ENCODE data around the gene MSI2.
A peak's percentile ranks its signal among the peaks of the same experiment; 100 is the strongest.
"Not testable (repeated sequence)": the region's sequence is repeated elsewhere in the genome, so short reads cannot be mapped to it uniquely, and the experiment has no call there.

Gene MSI2

GRCh38 chr17:57289613-57290012, 33.3 kb downstream of the MSI2 start:
- no peak for TF ChIP-seq JUND (IDR thresholded peaks at IDR 0.05; ENCODE audit: low read depth)
- DNase-seq (ENCODE audit: low read depth in 1 of 2, low spot score in 1 of 2) = no peak
- in situ Hi-C loops (cut with HindIII; ENCODE audit: low pct_unique_long_range_greater_than_20kb, low sequenced_read_pairs) = no loop called here

DNA sequence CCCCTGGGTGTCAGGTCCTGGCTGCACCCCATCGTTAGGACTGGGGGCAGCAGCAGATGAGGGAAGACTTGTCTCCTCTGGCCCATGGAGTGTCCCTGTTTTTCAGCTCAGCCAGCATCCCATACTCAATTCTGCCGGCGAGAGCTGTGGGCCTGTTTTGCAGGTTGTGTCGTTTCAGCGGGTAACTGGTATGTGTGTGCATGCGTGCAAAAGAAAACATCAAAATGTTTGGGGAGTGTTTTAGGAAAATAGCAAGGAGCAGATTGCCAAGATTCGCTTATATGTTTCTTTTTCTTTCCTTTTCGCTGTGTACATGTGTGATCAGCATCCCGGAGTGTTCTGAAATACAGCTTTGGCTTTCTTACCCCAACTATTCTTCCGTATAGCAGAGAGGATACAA, 34.7 kb downstream of the MSI2 start:
- no peak for DNase-seq (ENCODE audit: low read depth in 1 of 2, low spot score in 1 of 2)
- no peak for TF ChIP-seq JUND (IDR thresholded peaks at IDR 0.05; ENCODE audit: low read depth)
- in situ Hi-C loops (cut with HindIII; ENCODE audit: low pct_unique_long_range_greater_than_20kb, low sequenced_read_pairs) = no loop called here

GRCh38 chr17:57292091-57292490, 35.8 kb downstream of the MSI2 start:
- in situ Hi-C loops (cut with HindIII; ENCODE audit: low pct_unique_long_range_greater_than_20kb, low sequenced_read_pairs) = no loop called here
- TF ChIP-seq JUND (IDR thresholded peaks at IDR 0.05; ENCODE audit: low read depth) = no peak
- DNase-seq (ENCODE audit: low read depth in 1 of 2, low spot score in 1 of 2) = no peak

DNA sequence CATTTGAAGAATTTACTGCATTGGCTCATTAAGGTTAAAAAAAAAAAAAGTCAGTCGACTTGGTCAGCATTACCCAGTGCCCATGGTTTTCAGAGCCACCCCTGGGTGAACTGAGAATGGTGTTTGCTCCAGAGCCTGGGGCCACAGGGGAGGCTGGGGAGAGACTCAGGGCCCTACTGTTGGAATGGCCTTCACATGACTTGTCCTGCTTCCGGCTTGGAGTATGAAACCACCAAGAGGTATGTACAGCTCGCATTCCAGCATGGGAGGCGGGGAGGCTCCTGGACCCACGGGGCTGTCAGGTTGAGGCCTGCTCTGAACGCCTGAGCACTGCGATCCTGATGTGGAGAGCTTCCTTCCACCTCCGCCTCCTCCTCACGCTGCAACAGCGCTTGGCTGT, 36.8 kb downstream of the MSI2 start:
- DNase-seq (ENCODE audit: low read depth in 1 of 2, low spot score in 1 of 2) = peak in 1 of 2 experiments; percentile 61
- in situ Hi-C loops (cut with HindIII; ENCODE audit: low pct_unique_long_range_greater_than_20kb, low sequenced_read_pairs) = no loop called here
- TF ChIP-seq JUND (IDR thresholded peaks at IDR 0.05; ENCODE audit: low read depth) = no peak

GRCh38 chr17:57294101-57294500, 37.8 kb downstream of the MSI2 start:
- TF ChIP-seq JUND (IDR thresholded peaks at IDR 0.05; ENCODE audit: low read depth) = no peak
- DNase-seq (ENCODE audit: low read depth in 1 of 2, low spot score in 1 of 2) = no peak
- in situ Hi-C loops (cut with HindIII; ENCODE audit: low pct_unique_long_range_greater_than_20kb, low sequenced_read_pairs) = no loop called here

DNA sequence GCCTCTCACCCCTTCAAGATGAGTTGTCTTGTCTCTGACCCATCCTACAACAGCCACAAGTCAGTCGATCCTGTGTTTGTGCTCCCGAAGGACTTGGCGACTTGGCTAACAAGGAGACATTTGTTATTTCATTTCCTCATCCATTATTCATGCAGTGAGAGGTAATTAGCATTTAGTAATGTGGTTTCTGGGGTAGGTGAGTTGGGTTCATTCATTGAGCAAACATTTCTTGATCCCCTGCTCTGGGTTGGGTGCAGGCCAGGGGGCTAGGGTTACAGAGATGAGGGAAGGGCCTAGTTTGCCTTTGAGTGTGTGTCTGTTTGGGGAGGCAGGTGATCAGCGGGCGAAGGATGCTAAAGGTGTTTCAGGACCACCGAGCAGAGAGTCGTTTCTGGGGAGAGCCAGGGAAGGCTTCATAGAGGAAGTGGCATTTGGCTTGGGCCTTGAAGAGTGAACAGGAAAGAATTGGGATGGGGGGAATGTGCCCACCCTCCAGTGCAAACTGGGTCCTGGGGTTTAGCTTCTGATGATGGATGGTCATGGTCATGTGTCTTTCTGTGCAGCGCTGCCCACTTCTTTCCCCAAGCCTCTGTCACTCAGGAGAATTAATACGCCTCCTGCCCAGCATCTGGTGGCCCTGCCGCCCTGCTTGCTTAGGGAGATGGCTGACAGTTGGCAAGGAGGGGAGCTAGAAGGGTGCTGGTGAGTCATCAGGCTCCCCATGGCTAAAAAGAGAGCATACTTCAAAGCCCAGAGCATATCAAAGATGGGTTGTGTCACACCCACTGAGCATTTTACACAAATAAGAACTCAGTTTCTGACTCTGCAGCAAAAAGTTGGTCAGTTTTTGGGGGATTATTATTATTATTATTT, 38.5 kb downstream of the MSI2 start:
- DNase-seq (ENCODE audit: low read depth in 1 of 2, low spot score in 1 of 2) = no peak
- no peak for TF ChIP-seq JUND (IDR thresholded peaks at IDR 0.05; ENCODE audit: low read depth)
- in situ Hi-C loops (cut with HindIII; ENCODE audit: low pct_unique_long_range_greater_than_20kb, low sequenced_read_pairs) = no loop called here

DNA sequence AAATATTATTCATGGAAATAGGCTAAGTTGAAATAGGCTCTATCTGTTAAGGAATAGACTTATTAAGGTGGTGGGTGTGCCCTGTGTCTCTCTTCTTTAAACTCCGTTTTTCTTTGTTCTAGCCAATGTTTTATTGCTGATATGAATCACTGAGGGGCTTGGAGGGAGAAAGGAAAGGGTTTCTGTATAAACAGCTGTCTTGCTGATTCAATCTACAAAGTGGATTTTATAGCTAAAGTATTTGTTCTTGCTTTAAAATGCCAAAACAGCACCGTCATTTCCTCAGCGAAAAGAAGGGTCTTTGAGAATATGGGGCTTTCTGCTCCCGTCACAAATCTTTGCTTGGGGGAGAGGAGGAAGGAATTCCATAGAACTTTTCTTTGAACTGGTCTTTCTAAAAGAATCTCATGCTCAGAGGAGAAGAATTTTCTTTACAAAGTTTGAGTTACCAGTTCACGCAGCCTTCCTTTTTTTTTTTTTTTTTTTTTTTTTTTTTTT, 39.3 kb downstream of the MSI2 start:
- no peak for DNase-seq (ENCODE audit: low read depth in 1 of 2, low spot score in 1 of 2)
- no peak for TF ChIP-seq JUND (IDR thresholded peaks at IDR 0.05; ENCODE audit: low read depth)
- in situ Hi-C loops (cut with HindIII; ENCODE audit: low pct_unique_long_range_greater_than_20kb, low sequenced_read_pairs) = no loop called here

- in situ Hi-C loops (cut with HindIII; ENCODE audit: low pct_unique_long_range_greater_than_20kb, low sequenced_read_pairs) = no loop called here
- DNase-seq (ENCODE audit: low read depth in 1 of 2, low spot score in 1 of 2) = no peak
- TF ChIP-seq JUND (IDR thresholded peaks at IDR 0.05; ENCODE audit: low read depth) = no peak
Observed at GRCh38 chr17:57296231-57296630, 39.9 kb downstream of the MSI2 start.

DNA sequence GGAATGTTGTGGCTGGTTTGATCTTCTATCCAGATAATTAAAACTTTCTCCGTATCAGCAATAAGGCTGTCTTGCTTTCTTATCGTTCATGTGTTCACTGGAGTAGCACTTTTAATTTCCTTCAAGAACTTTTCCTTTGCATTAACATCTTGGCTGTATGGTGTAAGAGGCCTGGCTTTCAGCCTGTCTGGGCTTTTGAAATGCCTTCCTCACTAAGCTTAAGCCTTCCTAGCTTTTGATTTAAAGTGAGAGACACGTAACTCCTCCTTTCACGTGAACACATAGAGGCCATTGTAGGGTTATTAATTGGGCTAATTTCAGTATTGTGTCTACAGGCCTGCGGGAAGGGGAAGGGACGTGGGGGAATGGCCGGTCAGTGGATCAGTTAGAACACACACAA, 42.9 kb downstream of the MSI2 start:
- in situ Hi-C loops (cut with HindIII; ENCODE audit: low pct_unique_long_range_greater_than_20kb, low sequenced_read_pairs) = no loop called here
- no peak for DNase-seq (ENCODE audit: low read depth in 1 of 2, low spot score in 1 of 2)
- no peak for TF ChIP-seq JUND (IDR thresholded peaks at IDR 0.05; ENCODE audit: low read depth)

GRCh38 chr17:57300592-57300991, 44.3 kb downstream of the MSI2 start:
- DNase-seq (ENCODE audit: low read depth in 1 of 2, low spot score in 1 of 2); in situ Hi-C loops (cut with HindIII; ENCODE audit: low pct_unique_long_range_greater_than_20kb, low sequenced_read_pairs): not testable (repeated sequence)

- no peak for TF ChIP-seq JUND (IDR thresholded peaks at IDR 0.05; ENCODE audit: low read depth)
- in situ Hi-C loops (cut with HindIII; ENCODE audit: low pct_unique_long_range_greater_than_20kb, low sequenced_read_pairs) = no loop called here
Observed at GRCh38 chr17:57302690-57303465, 46.6 kb downstream of the MSI2 start.

DNA sequence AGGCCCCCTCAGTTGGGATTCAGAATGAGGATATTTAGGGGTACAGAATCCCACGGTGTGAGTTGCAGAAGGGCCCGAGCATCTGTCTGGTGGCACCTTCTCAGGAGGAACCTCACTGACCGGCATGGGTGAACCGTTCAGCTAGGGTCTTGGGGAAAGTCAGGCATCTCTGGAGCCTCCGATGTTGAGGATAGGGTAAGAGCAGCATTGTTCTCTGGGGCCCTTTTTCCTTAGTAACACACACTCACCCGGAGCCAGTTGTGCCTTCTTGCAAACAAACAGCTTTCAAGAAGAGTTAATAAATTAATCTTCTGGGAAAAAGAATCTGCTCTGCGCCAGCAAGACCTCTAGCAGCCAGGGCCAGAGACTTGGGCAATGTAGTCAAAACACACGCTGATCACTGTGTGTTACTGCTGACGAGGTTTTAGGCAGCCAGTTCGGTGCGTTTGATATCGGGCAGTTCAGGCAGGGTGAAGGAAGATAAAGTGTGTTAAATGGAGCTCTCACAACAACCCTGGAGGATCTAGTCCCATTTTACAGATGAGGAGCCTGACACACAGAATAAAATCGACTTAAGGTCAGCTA, 48.9 kb downstream of the MSI2 start:
- no peak for DNase-seq (ENCODE audit: low read depth in 1 of 2, low spot score in 1 of 2)
- no peak for TF ChIP-seq JUND (IDR thresholded peaks at IDR 0.05; ENCODE audit: low read depth)
- in situ Hi-C loops (cut with HindIII; ENCODE audit: low pct_unique_long_range_greater_than_20kb, low sequenced_read_pairs) = no loop called here

More at GRCh38 chr17:57302690-57303465, 46.6 kb downstream of the MSI2 start:
- DNase-seq (ENCODE audit: low read depth in 1 of 2, low spot score in 1 of 2) = no peak
